Fibroblast of skin of right quadriceps (primary cell): Measurements from ENCODE around the gene HEATR5A.
"Not testable (repeated sequence)": the region's sequence is repeated elsewhere in the genome, so short reads cannot be mapped to it uniquely, and the experiment has no call there.

ENCODE experiments used
- DNase-seq: peaks from one replicate; pipeline ENCODE4 v3.0.0-alpha.2; 2013

HEATR5A gene

GRCh38 chr14:31420319-31421111 is at the start of gene HEATR5A:
Gene HEATR5A (minus strand): TSS chr14:31420550. CDS start chr14:31402975, 17,575 bp downstream.
- DNase-seq, result peak; percentile 95

GRCh38 chr14:31466554-31466953 is 46.2 kb upstream of the HEATR5A start:
- DNase-seq, result no peak

- peak; percentile 66 for DNase-seq
Observed at GRCh38 chr14:31465111-31465510, 44.8 kb upstream of the HEATR5A start.

GRCh38 chr14:31462450-31462849 is 42.1 kb upstream of the HEATR5A start:
- DNase-seq, result not testable (repeated sequence)

- DNase-seq, result no peak
Observed at GRCh38 chr14:31461545-31461944, 41.2 kb upstream of the HEATR5A start.

GRCh38 chr14:31457665-31458659 is 37.6 kb upstream of the HEATR5A start:
- no peak for DNase-seq

- DNase-seq, result peak; percentile 93
Observed at GRCh38 chr14:31456841-31457664, 36.7 kb upstream of the HEATR5A start, which contains the start of gene DTD2. Gene DTD2 (minus strand): TSS chr14:31457506. CDS start chr14:31457393, 113 bp downstream.

- DNase-seq, result peak; percentile 39
Observed at GRCh38 chr14:31449971-31450610, 29.7 kb upstream of the HEATR5A start.

GRCh38 chr14:31449136-31449535 is 28.8 kb upstream of the HEATR5A start:
- DNase-seq, result no peak

- DNase-seq, result no peak
Observed at GRCh38 chr14:31445703-31446102, 25.4 kb upstream of the HEATR5A start.

GRCh38 chr14:31442284-31442683 is 21.9 kb upstream of the HEATR5A start:
- no peak for DNase-seq

- DNase-seq, result peak; percentile 72
Observed at GRCh38 chr14:31441273-31442111, 21.1 kb upstream of the HEATR5A start.

- DNase-seq, result no peak
Observed at GRCh38 chr14:31440280-31440679, 19.9 kb upstream of the HEATR5A start.

- DNase-seq, result no peak
Observed at GRCh38 chr14:31439561-31439960, 19.2 kb upstream of the HEATR5A start.

GRCh38 chr14:31437045-31437691 is 16.8 kb upstream of the HEATR5A start:
- not testable (repeated sequence) for DNase-seq

GRCh38 chr14:31435276-31435675 is 14.9 kb upstream of the HEATR5A start:
- DNase-seq, result peak; percentile 87

- no peak for DNase-seq
Observed at GRCh38 chr14:31430634-31431264, 10.4 kb upstream of the HEATR5A start.

GRCh38 chr14:31429791-31430190 is 9.4 kb upstream of the HEATR5A start:
- DNase-seq, result no peak

GRCh38 chr14:31428011-31428410 is 7.7 kb upstream of the HEATR5A start:
- no peak for DNase-seq

- no peak for DNase-seq
Observed at GRCh38 chr14:31426663-31427062, 6.3 kb upstream of the HEATR5A start.
